ENCODE data around the gene DNAJC1.

- no peak for TF ChIP-seq POLR2AphosphoS5 (IDR thresholded peaks at IDR 0.05)
- TF ChIP-seq, protein P1, sequence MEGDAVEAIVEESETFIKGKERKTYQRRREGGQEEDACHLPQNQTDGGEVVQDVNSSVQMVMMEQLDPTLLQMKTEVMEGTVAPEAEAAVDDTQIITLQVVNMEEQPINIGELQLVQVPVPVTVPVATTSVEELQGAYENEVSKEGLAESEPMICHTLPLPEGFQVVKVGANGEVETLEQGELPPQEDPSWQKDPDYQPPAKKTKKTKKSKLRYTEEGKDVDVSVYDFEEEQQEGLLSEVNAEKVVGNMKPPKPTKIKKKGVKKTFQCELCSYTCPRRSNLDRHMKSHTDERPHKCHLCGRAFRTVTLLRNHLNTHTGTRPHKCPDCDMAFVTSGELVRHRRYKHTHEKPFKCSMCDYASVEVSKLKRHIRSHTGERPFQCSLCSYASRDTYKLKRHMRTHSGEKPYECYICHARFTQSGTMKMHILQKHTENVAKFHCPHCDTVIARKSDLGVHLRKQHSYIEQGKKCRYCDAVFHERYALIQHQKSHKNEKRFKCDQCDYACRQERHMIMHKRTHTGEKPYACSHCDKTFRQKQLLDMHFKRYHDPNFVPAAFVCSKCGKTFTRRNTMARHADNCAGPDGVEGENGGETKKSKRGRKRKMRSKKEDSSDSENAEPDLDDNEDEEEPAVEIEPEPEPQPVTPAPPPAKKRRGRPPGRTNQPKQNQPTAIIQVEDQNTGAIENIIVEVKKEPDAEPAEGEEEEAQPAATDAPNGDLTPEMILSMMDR (IDR thresholded peaks at IDR 0.05) = no peak
Measured at GRCh38 chr10:21929070-21929469, 74.5 kb downstream of the DNAJC1 start.

All from sigmoid colon (tissue), 4 donors.